Ascending aorta (tissue), 2 donors: Measurements from ENCODE around the gene PPM1L. TPM values are rescaled to one million over a fixed set of nuclear protein-coding genes. Genes with fewer than 3 reads are reported as not detected.

Experiments
- DNase-seq, 2 donors: peaks; one replicate each; pipeline ENCODE4 v3.0.0-alpha.2; 2019; ENCODE audit warnings: low spot score in 2 of 2
- H3K27ac ChIP-seq, 2 donors: fragments of 200-600 bp; sonication (generic); one replicate each; pipeline ENCODE4 v1.5.1; 2016 to 2017; ENCODE audit warnings: mild to moderate bottlenecking in 1 of 2
- H3K27me3 ChIP-seq: fragments of 200-600 bp; sonication (generic); one replicate; pipeline ENCODE4 v1.5.1; 2017
- H3K36me3 ChIP-seq, 2 donors: fragments of 200-600 bp; sonication (generic); one replicate each; pipeline ENCODE4 v1.5.1; 2016
- H3K4me1 ChIP-seq, 2 donors: fragments of 200-600 bp; sonication (generic); one replicate each; pipeline ENCODE4 v1.5.1; 2016 to 2017; ENCODE audit warnings: mild to moderate bottlenecking in 1 of 2
- H3K4me3 ChIP-seq, 2 donors: fragments of 200-600 bp; sonication (generic); one replicate each; pipeline ENCODE4 v1.5.1; 2016 to 2017; ENCODE audit warnings: mild to moderate bottlenecking in 1 of 2
- H3K9me3 ChIP-seq, 2 donors: fragments of 200-600 bp; sonication (generic); one replicate each; pipeline ENCODE4 v1.5.1; 2016
- intact Hi-C: fragments of 100-400 bp; cut with DNase I; formaldehyde crosslinking; loops from one replicate; pipeline ENCODE4 v1.15.1; 2023
- total RNA-seq: library from RNA; depleted of rRNA; stranded (reverse); fragments of >200 nt; gene quantifications from one replicate; pipeline ENCODE4 v1.1.0, GENCODE V29; 2016
- TF ChIP-seq, protein P1 (sequence below), 3 experiments: fragments of 200-600 bp in 2 of 3; fragments of 450-650 bp in 1 of 3; sonication (generic) in 2 of 3; IDR thresholded peaks; one replicate each; pipeline ENCODE4 v1.5.1; 2016 to 2019; ENCODE audit warnings: antibody characterized with exemption in 3 of 3, mild to moderate bottlenecking in 1 of 3, moderate library complexity in 1 of 3

The PPM1L gene
- total RNA-seq, 1 donor from 2014 or later: 20.3 TPM

GRCh38 chr3:160943996-160944395 lies 188.0 kb downstream of the PPM1L start:
- no peak for DNase-seq
- no peaks in the 10 kb centered on the region for H3K27me3 ChIP-seq
- no peaks in the 10 kb centered on the region for H3K9me3 ChIP-seq
- intact Hi-C loops: loop anchor here (2.0 kb wide), 1 partner anchor 187 kb away; the partner anchor contains the start of gene PPM1L
- no peaks in the 10 kb centered on the region for H3K4me1 ChIP-seq
- H3K27ac ChIP-seq: no peak overlapping the region
- H3K36me3 ChIP-seq: no peaks in the 10 kb centered on the region
- TF ChIP-seq, protein P1, sequence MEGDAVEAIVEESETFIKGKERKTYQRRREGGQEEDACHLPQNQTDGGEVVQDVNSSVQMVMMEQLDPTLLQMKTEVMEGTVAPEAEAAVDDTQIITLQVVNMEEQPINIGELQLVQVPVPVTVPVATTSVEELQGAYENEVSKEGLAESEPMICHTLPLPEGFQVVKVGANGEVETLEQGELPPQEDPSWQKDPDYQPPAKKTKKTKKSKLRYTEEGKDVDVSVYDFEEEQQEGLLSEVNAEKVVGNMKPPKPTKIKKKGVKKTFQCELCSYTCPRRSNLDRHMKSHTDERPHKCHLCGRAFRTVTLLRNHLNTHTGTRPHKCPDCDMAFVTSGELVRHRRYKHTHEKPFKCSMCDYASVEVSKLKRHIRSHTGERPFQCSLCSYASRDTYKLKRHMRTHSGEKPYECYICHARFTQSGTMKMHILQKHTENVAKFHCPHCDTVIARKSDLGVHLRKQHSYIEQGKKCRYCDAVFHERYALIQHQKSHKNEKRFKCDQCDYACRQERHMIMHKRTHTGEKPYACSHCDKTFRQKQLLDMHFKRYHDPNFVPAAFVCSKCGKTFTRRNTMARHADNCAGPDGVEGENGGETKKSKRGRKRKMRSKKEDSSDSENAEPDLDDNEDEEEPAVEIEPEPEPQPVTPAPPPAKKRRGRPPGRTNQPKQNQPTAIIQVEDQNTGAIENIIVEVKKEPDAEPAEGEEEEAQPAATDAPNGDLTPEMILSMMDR (IDR thresholded peaks at IDR 0.05): no peak
- no peak overlapping the region for H3K4me3 ChIP-seq

DNA sequence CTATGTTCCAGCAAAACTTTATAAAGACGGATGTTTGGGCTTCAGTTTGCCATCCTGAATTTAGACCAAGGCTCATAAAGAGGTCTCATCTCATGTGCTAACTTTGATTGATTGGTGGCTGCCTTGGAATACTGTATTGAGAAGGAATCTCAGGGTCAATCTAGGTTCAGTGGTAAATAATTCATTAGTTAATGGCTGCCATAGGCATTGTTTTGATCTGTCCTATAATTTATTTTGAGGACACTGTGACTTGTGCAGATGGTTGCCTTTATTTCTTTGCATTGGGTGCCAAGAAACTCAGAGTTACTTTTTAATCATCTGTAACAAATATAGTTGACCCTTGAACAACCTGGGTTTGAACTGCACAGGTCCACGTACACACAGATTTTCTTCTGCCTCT lies 189.3 kb downstream of the PPM1L start:
- Histone ChIP-seq H3K36me3 (no peaks in the 10 kb centered on the region), H3K27ac (no peak overlapping the region), H3K4me1 (no peaks in the 10 kb centered on the region), H3K27me3 (no peaks in the 10 kb centered on the region), H3K9me3 (no peaks in the 10 kb centered on the region), H3K4me3 (no peak overlapping the region)
- no peak for DNase-seq
- TF ChIP-seq, protein P1 (IDR thresholded peaks at IDR 0.05): no peak
- intact Hi-C loops: no loop called here

GRCh38 chr3:160948273-160948672 lies 192.2 kb downstream of the PPM1L start:
- no peaks in the 10 kb centered on the region for H3K27me3 ChIP-seq
- no peak overlapping the region for H3K4me3 ChIP-seq
- H3K4me1 ChIP-seq: no peaks in the 10 kb centered on the region
- DNase-seq: no peak
- no peaks in the 10 kb centered on the region for H3K9me3 ChIP-seq
- H3K36me3 ChIP-seq: no peaks in the 10 kb centered on the region
- no peak overlapping the region for H3K27ac ChIP-seq
- TF ChIP-seq, protein P1 (IDR thresholded peaks at IDR 0.05): no peak
- intact Hi-C loops: no loop called here

DNA sequence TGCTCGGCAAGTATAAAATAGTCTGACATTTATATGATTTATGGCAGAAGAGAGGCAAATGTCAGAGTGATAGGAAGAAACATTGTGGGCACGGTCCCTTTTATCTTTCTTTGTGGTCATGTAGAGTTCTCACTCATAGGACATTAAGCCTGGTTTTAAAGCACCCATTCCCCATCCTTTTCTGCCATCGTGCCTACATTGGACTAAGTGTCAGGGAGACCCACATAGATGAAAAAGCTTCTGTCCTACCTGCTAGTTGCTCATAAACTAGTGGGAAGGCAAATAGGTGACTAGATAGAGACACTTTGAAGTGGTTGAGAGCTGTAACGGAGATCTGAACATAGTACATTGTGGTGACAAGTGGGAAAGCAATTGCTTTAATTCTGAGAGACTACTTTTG lies 193.4 kb downstream of the PPM1L start:
- TF ChIP-seq, protein P1 (IDR thresholded peaks at IDR 0.05): no peak
- no peak for DNase-seq
- Histone ChIP-seq H3K9me3 (no peaks in the 10 kb centered on the region), H3K27me3 (no peaks in the 10 kb centered on the region), H3K36me3 (no peaks in the 10 kb centered on the region), H3K4me1 (no peaks in the 10 kb centered on the region), H3K4me3 (no peak overlapping the region), H3K27ac (no peak overlapping the region)
- intact Hi-C loops: no loop called here

- no peak overlapping the region for H3K4me3 ChIP-seq
- TF ChIP-seq, protein P1 (IDR thresholded peaks at IDR 0.05): no peak
- intact Hi-C loops: no loop called here
Measured at GRCh38 chr3:160950542-160950941, 194.5 kb downstream of the PPM1L start.

GRCh38 chr3:160950954-160951353 lies 194.9 kb downstream of the PPM1L start:
- DNase-seq: no peak
- Histone ChIP-seq H3K36me3 (no peaks in the 10 kb centered on the region), H3K4me3 (no peak overlapping the region), H3K4me1 (no peaks in the 10 kb centered on the region), H3K9me3 (no peaks in the 10 kb centered on the region), H3K27ac (no peak overlapping the region), H3K27me3 (no peaks in the 10 kb centered on the region)
- TF ChIP-seq, protein P1 (IDR thresholded peaks at IDR 0.05): no peak
- intact Hi-C loops: no loop called here

More at GRCh38 chr3:160950542-160950941, 194.5 kb downstream of the PPM1L start:
- H3K9me3 ChIP-seq: no peaks in the 10 kb centered on the region
- H3K4me1 ChIP-seq: no peaks in the 10 kb centered on the region
- DNase-seq: no peak
- no peaks in the 10 kb centered on the region for H3K36me3 ChIP-seq
- H3K27me3 ChIP-seq: no peaks in the 10 kb centered on the region
- H3K27ac ChIP-seq: no peak overlapping the region
